CD4-positive, alpha-beta T cell treated with Interleukin-6 for 4 hours (primary cell): ENCODE results near the gene PRKAR2B.
"Not testable (repeated sequence)": the region's sequence is repeated elsewhere in the genome, so short reads cannot be mapped to it uniquely, and the experiment has no call there.

Experiments
- DNase-seq: peaks from one replicate; pipeline ENCODE4 v3.0.0-alpha.2; 2020; ENCODE audit warnings: mixed read lengths

Gene PRKAR2B

DNA sequence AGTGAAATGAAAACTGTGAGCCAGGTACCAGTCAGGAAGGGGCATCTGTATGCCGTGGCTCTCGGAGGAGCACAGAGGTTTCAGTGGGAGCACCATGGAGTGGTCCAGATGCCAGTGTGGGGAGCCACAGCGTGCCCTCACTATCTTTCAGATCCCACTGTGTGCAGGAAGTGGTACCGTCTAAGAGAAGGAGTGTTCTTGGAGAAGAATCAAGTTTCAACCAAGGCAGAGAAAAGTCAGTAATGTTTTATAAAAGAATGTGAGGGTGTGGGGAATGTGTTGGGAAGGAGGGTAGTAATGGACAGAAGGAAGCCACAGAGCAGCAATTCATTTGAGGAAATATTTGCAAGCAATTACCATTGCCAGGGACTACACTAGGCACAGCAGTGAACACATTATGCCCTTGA lies 35.6 kb downstream of the PRKAR2B start:
- no peak for DNase-seq

DNA sequence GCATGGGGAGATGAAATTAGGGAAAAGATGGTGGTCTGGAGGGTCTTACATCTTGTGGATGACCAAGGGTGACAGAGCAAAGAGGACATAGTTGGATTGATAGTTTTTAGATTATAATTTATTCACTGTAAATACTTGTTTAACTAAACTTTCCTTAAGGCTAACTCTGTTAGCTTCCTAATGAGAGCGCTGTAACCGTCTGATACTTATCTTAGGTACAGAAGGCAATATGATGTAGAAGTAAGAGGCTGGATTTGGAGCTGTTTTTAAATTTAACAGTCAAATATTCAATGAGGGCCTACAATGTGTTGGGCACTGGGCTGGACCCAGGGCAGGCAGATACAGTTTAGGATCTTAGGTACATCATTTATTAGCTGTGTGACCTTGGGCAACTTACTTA lies 36.0 kb downstream of the PRKAR2B start:
- DNase-seq: no peak

DNA sequence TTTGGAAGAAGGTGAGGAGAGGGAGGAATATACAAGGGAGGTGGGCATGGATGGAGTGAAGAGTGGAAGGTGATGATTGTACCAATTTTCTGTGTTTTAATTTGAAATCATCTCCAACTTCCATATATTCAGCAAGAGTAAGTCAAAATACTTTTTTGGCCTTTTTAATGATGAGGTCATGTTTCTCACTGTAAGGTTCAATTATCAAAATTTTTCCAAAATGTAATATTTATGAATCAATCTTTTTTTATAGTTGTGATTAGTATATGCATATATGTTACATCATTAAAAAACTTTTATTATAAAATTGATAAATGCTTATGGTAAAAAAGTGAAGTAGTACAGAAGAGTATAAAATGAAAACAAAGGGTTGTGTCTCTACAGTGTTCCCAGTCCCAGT lies 40.7 kb downstream of the PRKAR2B start:
- DNase-seq: no peak

DNA sequence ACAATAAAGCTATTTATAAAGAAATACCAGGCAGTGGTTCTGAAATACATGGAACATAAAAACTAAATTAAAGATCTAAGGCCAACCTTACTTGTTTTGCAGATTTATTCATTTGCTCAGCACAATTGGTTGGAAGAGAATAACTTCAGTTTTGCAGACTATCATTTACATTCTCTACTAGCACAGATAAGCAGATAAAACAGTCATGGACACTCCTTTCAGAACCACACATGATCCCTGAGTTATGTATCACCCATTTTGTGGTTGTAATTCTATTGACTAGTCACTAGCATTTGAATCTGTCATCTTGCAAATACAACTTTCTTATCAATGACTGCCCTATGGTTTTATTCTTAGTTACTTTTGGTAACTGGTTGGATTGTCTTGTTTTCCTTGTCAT lies 45.1 kb downstream of the PRKAR2B start:
- DNase-seq: no peak

DNA sequence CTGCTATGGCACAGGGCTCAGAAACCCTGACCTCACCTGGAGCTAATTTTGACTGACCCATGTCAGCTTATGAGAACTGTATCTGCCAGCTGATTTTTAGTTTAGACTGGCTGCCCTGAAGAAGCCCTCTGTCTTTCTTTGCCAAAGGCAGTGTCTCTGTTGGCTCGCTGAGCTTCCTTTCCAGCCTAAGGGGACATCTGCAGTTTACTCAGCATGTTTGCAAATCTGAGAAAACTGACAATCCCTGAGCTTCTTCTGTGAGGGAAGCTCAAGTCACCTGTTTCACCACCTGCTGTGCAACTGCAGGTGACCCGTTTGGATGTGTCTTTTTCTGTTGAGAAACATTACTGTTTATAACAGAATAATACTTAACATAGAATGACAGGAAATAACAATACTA lies 46.0 kb downstream of the PRKAR2B start:
- DNase-seq: no peak

DNA sequence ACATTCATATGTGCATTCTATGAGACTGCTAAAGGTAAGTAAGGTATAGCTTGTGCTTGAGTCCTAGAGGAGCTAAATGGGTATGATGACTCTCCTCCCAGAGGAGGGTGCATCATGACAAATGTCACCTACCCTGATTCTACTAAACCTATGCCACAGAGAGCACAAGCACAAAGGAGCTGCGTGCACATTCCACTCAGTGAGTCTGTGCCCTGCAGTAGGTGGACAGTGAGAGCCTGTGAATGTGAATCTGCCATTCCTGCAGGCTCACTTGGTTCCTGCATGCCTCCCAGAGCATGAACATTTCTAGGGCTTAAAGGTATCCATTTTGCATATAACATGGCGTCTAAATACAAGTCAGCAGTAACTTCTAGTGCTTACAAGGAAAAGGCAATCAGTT lies 46.8 kb downstream of the PRKAR2B start:
- no peak for DNase-seq

DNA sequence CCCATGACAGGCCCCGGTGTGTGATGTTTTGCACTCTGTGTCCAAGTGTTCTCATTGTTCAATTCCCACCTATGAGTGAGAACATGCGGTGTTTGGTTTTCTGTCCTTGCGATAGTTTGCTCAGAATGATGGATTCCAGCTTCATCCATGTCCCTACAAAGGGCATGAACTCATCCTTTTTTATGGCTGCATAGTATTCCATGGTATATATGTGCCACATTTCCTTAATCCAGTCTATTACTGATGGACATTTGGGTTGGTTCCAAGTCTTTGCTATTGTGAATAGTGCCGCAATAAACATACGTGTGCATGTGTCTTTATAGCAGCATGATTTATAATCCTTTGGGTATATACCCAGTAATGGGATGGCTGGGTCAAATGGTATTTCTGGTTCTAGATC lies 49.2 kb downstream of the PRKAR2B start:
- not testable (repeated sequence) for DNase-seq

DNA sequence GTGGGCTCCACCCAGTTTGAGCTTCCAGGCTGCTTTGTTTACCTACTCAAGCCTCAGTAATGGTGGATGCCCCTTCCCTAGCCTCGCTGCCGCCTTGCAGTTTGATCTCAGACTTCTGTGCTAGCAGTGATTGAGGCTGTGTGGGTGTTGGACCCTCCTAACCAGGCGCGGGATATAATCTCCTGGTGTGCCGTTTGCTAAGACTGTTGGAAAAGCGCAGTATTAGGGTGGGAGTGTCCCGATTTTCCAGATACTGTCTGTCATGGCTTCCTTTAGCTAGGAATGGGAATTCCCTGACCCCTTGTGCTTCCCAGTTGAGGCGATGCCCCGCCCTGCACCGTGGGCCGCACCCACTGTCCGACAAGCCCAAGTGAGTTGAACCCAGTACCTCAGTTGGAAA lies 54.6 kb downstream of the PRKAR2B start:
- not testable (repeated sequence) for DNase-seq

DNA sequence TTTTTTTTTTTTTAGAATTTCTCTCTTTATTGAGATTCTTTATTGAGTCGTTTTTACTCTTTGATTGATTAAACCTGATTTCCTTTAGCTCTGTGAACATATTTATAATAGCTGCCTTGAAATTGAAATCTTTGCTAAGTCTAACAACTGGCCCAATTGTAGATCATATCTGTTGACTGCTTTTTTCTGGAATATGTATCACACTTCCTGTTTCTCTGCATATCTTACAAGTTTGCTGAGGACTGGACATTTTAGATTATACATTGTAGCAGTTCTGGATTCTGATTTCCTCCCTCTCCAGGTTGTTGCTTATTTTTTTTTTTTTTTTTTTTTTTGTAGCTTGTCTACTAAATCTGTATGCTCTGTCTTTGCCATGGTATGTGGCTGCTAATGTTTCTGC lies 56.3 kb downstream of the PRKAR2B start:
- no peak for DNase-seq

DNA sequence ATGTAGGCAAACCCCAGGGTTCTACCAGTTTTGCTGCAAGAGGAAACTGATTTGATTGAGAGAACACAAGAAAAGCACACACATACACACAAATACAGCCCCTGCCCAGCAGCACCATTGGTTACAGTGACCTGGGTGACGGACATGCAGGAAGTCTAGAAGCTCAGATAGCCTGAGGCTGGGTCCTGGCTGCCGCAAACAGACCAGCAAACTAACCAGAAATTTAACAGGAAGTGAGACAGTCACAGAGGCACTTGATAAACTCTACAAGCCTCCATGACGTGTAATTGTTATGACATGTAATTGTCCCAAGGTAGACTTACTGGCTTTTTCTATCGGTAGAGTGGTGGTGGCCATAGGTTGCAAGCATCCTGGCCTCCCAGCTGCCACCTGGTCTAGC lies 58.9 kb downstream of the PRKAR2B start:
- no peak for DNase-seq

DNA sequence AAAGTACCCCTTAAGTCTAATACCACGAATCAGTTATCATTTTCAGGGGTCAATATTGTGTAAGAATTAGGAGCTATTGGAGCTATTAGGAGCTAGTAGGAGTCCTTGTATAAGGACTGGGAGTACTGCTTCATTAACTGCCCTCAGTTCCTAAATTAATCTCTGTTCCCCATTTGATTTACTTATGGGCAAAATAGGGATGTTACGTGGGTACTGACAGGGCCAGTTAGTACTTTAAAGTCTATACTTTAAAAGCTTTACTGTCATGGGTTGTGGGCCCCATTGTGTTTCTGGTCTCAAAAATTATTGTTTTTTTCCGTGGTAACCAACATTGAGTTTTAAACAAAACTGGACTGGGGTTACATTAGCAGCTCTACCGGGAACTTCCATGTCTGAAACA lies 60.3 kb downstream of the PRKAR2B start:
- DNase-seq: no peak

DNA sequence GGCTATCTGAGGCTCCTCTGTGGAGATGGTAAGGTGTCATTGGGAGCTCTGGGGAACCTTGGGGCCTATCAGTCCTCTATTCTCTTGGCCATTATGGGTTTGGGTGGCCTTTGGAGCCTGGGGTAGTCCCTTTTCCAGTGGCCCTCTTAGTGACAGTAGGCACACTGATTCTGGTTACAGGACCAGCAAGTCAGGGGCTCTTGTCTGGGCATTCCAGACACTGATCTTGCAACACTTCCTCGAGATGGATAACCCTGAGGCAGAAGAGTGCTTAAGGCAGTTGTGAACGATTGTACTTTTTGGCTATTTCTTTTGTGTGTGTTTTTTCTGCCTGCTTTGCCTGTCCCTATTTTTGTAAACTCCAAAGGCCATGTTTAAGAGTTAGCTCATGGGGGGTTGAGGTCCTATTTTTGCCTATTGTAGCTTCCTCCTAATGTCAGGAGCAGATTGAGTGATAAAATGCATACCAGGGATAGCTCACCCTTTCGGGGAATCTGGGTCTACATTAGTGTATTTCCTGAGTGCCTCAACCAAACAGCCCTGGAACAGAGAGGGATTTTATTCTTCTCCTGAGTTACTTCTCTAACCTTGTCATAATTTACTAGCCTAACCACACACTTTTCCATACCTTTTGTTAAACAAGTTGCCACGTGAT lies 61.2 kb downstream of the PRKAR2B start:
- DNase-seq: no peak

DNA sequence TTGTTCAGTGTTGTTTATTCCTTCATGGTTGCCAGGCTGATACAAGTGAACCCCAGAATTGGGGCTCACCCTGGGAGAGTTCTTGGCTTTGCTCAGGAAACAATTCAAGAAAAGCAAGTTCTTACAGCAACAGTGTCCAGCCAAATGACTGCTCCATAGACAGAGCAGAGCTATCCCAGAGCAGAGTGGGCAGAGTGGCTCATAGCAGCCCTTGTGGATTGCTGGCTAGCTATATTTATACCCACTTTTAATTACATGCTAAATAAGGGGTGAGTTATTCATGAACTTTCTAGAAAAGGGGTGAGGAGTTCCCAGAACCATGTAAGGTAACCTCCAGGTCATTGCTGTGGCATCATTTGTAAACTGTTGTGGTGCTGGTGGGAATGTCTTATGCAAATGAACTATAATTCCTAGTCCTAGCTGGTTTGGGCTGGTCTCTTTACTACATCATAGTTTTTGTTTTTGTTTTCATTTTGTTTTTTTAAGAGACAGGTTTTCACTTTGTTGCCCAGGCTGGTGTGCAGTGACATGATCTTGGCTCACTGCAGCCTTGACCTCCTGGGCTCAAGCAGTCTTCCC lies 64.4 kb downstream of the PRKAR2B start:
- DNase-seq: no peak

DNA sequence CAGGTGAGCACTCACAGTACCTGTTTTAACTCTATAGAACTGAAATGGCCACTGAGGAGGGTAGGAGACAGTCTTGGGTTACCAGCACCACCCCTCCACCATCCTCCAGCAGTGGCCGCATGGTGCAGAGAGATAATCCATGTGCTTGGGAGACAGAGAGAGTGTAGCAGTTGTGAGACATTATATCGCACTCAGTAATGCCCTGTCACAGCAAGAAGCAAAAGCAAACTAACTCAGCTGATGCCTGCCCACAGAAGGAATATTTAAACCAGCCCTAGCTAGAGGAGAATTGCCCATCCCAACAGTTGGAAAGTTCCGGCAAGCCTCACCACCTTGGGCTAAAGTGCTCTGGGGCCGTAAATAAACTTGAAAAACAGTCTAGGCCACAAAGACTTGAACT lies 65.5 kb downstream of the PRKAR2B start:
- DNase-seq: no peak

DNA sequence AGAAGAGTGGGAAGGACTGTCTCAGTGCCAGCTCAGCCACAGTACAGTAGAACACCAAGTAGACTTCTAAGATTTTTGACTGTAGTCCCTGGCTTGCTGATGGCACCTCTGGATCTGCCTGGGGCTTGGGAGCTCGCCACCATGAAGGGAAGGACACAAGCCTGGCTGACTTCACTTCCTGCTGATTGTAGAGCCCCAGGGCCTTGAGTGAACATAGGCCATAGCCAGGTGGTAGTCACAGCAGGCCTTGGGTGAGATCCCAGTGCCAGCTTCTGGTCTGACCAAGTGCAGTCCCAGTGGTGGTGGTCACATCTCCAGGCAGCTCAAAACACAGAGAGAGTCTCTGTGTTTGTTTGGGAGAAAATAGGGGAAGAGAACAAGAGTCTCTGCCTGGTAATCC lies 66.7 kb downstream of the PRKAR2B start:
- no peak for DNase-seq

DNA sequence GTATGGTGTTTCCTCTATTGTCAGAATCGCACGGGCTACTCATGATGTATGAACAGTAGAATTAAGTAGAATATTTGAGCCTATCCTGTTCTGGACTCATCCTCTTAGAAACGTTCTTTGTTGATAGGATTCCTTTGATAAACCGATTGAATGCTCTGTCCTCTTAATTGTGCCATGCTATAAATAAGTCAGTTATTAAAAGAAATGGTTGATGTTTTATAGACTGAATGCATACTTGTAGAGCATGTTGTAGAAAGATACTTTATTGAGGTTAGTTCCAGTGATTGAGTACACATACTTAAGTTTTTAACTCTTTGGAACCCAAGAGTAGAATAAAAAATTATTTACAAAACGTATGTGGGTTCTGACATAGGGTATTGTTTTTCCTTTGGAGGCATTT lies 69.4 kb downstream of the PRKAR2B start:
- no peak for DNase-seq

DNA sequence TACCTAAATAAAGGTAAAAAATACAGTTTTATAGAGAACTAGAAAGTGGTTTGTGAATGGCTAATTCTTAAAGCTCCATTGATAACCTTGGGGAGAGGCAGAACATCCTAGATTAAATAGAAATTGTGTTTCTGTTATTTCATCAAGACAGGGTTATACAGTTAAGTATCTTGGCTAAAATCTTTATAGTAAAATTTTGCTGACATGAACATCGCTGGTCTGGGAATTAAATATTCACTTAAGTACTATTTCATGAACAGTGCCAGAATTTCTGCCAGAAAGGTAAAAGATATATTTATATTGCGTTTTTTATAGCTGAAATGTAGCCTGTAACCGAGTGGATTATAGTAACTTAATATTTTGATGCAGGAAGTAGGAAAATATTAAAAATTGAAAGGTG lies 70.6 kb downstream of the PRKAR2B start:
- no peak for DNase-seq

DNA sequence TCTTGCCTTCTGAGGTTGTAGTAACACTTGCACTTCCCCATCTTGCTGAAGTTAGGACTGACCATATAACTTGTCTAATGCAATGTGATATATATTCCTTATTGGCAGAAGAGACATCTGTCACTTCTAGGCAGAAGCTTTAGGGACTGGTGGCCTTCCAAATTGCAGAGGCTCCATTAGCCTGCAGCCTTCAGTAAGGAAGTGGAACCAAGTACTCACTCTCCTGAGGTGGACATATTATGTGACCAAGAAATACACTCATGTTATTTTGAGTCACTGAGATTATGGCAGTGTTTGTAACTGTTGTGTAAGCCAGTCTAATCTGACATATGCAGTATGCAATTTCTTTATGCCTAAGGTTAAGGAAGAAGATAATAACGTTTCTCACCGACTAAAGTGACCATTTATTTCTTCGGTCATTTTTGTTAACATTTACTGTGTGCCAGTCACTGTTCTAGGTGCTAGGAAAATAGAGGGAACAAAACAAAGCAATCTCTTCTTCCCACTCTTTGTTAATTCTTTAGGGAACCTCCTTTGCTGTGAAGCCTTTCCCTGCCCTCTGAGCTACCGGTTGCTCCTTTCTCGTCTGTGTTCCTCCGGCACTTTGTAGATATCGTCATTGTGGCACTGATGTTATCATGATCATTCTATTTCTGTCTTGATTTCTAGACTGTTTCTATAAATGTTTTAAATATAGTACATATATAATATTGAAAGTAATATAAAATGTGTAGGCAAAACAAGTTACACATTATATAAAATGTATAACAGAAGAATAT lies 71.4 kb downstream of the PRKAR2B start:
- DNase-seq: no peak

DNA sequence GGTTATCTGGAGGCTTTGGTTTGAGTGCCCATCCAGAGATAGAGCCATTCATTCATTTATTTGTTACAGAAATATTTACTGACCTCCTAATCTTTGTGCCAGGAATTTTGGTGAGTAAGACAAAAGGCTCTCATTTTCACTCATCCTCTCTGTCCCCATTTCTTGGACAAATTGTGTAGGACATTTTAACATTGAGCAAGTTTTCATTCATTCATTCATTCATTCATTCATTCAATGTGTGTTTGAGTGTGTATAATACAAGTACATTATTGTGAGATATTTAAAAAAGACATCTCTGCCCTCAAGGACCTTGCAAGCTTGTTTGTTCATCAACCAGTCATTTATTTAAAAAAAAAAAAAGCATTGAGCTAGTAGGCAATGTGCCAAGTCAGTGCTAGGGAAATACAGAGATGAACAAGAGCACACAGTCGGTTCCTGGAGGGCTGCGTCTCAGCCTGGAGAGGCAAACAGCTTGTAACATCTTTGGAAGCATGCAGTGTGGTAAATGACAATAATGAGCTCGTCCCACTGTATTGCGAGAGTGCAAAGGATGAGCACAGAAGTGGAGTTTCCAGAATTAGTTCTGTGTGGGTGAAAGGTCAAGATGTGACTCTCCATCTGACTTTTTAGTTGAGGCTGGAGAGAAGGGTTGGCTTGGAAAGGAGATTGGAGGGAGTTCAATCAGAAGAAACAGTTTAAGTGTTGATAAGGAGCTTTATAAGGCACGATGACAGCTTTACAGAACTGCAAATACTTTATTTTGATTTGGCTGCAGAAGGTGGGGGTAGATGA lies 73.8 kb downstream of the PRKAR2B start:
- DNase-seq: no peak

DNA sequence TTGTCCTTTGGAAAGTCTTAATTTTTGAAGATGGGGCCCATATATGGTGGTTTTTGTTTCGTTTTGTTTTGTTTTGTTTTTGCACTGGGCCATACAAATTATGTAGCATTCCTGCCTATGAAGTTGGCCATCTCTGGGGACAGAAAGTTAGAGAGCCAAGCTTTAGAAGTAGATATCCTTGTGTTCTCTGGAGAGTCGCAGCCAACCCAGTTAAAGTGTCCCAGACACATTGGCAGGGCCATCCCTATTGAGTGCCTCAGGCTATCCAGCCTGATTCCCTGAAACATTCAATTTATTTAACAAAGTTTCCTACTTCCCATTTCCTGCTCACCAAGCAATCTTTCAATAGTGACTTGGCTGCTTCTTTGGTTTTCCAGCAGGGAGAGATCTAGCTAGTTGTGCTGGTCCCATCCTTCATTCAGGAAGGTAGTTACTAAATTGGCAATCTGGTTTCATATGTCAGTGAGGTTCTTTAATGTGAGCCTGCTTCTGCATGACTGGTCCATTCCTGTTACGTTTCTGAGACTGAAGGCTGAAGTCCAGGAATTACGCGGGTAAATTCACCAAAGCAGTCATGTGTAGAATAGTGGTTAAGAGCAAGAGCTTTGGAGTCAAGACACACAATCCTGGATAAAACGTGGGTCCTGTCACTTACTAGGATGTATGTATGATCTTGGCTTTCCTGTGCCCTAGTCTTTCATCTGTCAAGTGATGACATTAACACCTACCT lies 75.0 kb downstream of the PRKAR2B start:
- no peak for DNase-seq

DNA sequence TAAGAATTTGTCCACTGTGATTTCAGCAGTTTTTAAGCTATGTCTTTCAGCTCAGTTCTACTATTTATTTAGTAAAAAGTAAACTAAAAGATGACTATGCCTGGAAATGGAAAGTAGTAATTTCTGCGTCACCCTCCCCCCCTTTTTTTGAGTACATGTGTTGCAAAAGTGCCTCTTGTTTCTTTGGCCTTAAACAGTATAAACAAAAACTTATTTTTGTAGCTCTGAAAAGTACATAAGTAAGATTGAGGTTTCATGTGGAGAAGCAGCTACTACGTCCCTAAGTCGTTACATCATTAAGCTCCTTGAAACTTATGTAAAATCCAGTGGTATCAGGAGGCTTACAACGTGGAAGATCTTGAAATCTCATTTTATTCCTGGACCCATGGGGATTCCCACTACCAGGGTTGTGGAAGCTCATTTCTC lies 78.0 kb downstream of the PRKAR2B start:
- no peak for DNase-seq

DNA sequence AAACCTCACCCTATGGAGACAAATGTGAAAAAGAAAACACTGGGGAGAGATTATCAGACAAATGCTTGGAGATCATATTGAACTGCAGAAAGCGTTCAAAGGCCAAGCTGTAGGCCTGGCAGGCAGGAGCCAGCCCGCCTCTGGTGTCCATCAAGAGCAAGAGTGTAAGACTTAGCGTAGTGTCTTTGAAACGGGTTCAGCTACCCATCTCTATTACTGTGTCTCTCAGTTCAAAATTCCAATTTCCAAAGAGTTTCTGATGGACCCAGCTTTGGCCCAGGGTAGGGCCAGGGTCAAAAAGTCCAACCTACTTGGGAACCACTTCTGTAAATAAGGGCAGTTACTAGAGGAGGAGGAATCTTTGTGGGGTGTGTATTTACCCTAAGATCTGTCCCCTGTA lies 78.9 kb downstream of the PRKAR2B start:
- DNase-seq: no peak

DNA sequence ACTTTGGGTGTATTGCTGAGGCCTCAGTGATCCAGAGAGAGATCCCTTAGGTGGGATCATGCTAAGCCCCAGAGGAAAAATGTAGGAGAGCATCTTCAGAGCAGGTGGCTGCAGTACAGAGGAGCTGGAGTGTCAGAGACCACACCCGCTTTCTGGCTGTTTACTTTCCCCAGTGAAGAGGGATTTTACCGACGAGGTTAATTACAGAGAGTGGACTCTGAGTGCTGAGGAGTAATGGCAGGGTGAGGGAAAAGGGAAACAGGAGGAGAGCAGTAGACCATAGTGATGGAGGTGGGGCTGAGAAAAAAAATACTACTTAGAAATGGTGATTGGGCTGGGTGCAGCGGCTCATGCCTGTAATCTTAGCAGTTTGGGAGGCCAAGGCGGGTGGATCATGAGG lies 81.0 kb downstream of the PRKAR2B start:
- no peak for DNase-seq
